Measurements from ENCODE around the gene OPCML. TPM values are rescaled to one million over a fixed set of nuclear protein-coding genes. Genes with fewer than 3 reads are reported as not detected.

OPCML gene
- total and polyA plus RNA-seq, 2 donors (not counting 1 experiment from before 2014, with no cell fraction given), result not detected

DNA sequence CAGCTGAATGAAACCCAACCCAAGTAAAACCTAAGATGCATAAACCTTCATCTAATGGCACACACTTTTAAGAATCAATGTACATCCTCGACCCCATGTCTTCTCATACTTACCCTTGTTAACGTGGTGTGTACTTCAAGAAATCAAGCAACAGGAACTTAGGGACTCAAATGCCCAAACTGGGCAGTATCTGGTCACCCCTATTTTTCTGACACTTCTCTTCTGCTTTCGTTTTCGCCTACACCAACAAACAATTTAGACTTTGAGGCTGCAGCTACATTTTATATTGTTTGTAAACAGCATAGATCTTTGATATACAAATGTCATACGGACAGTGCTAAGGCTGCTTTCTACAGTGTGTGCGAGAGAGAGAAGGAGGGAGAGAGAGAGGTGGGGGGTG, 1117.8 kb downstream of the OPCML start:
- H3K27me3 ChIP-seq (replicated peaks in 1 of 4; ENCODE audit: control extremely low read depth in 1 of 4, control insufficient read depth in 3 of 4, insufficient read depth in 4 of 4, low read length in 3 of 4), result no peaks in the 10 kb centered on the region
- H3K27ac Mint-ChIP-seq, result no peak overlapping the region
- intact Hi-C loops (cut with micrococcal nuclease), result no loop called here
- ATAC-seq (ENCODE audit: low read depth), result no peak
- no peaks in the 10 kb centered on the region for H3K4me1 Mint-ChIP-seq
- H3K36me3 ChIP-seq (replicated peaks in 1 of 2; ENCODE audit: control extremely low read depth in 1 of 2, control insufficient read depth in 1 of 2, extremely low read depth in 1 of 2, insufficient read depth in 2 of 2, low read length in 1 of 2), result no peaks in the 10 kb centered on the region
- no peaks in the 10 kb centered on the region for H3K27me3 Mint-ChIP-seq
- ChIA-PET POLR2A (no interaction called here), CTCF (no interaction called here)
- no peak overlapping the region for H3K4me3 ChIP-seq (ENCODE audit: control extremely low read depth in 1 of 5, extremely low read depth in 1 of 5, insufficient read depth in 1 of 5, low read depth in 2 of 5, low read length in 4 of 5)
- no peak for DNase-seq
- WGBS (ENCODE audit: insufficient coverage), result 78% methylated on average over 4 of the region's 6 CpGs
- H3K9me3 Mint-ChIP-seq (ENCODE audit: insufficient read depth), result peaks cover 9% of the 10 kb centered on the region
- H3K9me3 ChIP-seq (ENCODE audit: control extremely low read depth in 1 of 3, control insufficient read depth in 2 of 3, insufficient read depth in 1 of 3, low read length in 2 of 3), result peaks cover 0 to 3% (median 0%) of the 10 kb centered on the region in 3 donors
- no peak overlapping the region for H3K4me3 Mint-ChIP-seq
- H3K79me2 ChIP-seq (ENCODE audit: control insufficient read depth, insufficient read depth, low read length), result no peaks in the 10 kb centered on the region
- H3K4me2 ChIP-seq (replicated peaks; ENCODE audit: low read depth, low read length, poor library complexity, severe bottlenecking), result no peak overlapping the region
- H2AFZ ChIP-seq (ENCODE audit: insufficient read depth, low read depth, low read length, poor library complexity, severe bottlenecking), result no peak overlapping the region
- no peak overlapping the region for H3K9ac ChIP-seq (ENCODE audit: low read length)
- H4K20me1 ChIP-seq (ENCODE audit: control insufficient read depth, insufficient read depth, low read length, poor library complexity, severe bottlenecking), result no peaks in the 10 kb centered on the region
- no peak overlapping the region for H3K27ac ChIP-seq (ENCODE audit: low read length in 2 of 2)
- TF ChIP-seq, protein P1, sequence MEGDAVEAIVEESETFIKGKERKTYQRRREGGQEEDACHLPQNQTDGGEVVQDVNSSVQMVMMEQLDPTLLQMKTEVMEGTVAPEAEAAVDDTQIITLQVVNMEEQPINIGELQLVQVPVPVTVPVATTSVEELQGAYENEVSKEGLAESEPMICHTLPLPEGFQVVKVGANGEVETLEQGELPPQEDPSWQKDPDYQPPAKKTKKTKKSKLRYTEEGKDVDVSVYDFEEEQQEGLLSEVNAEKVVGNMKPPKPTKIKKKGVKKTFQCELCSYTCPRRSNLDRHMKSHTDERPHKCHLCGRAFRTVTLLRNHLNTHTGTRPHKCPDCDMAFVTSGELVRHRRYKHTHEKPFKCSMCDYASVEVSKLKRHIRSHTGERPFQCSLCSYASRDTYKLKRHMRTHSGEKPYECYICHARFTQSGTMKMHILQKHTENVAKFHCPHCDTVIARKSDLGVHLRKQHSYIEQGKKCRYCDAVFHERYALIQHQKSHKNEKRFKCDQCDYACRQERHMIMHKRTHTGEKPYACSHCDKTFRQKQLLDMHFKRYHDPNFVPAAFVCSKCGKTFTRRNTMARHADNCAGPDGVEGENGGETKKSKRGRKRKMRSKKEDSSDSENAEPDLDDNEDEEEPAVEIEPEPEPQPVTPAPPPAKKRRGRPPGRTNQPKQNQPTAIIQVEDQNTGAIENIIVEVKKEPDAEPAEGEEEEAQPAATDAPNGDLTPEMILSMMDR (IDR thresholded peaks at IDR 0.05), result no peak
- no peak for TF ChIP-seq EZH2 (IDR thresholded peaks at IDR 0.05; ENCODE audit: borderline replicate concordance, insufficient read depth, low read depth, low read length, poor library complexity, severe bottlenecking)
- H3K4me1 ChIP-seq (ENCODE audit: control insufficient read depth in 2 of 2, insufficient read depth in 2 of 2, low read length in 2 of 2), result no peaks in the 10 kb centered on the region

DNA sequence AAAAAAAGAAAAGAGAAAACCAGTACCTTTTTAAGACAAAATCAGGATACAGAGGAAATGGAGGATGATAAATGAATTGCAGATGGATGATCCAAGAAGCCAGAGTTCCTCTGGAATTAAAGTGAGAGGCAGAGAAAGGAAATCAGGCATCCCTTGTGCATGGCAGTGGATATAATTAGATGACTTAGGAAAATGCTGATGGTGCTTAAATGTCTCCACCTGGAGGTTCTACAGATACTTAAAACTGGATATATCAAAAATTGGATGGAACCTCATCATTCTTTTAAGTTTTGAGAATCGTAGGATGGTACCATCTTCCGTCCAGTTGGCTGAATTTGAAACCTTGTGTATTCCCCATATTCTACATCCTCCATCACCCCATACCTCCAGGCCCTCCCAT, 1121.9 kb downstream of the OPCML start:
- Histone ChIP-seq H3K27me3 (replicated peaks in 1 of 4; ENCODE audit: control extremely low read depth in 1 of 4, control insufficient read depth in 3 of 4, insufficient read depth in 4 of 4, low read length in 3 of 4) (no peaks in the 10 kb centered on the region), H3K4me1 (ENCODE audit: control insufficient read depth in 2 of 2, insufficient read depth in 2 of 2, low read length in 2 of 2) (no peaks in the 10 kb centered on the region), H2AFZ (ENCODE audit: insufficient read depth, low read depth, low read length, poor library complexity, severe bottlenecking) (no peak overlapping the region), H3K9ac (ENCODE audit: low read length) (no peak overlapping the region), H4K20me1 (ENCODE audit: control insufficient read depth, insufficient read depth, low read length, poor library complexity, severe bottlenecking) (no peaks in the 10 kb centered on the region), H3K4me2 (replicated peaks; ENCODE audit: low read depth, low read length, poor library complexity, severe bottlenecking) (no peak overlapping the region), H3K36me3 (replicated peaks in 1 of 2; ENCODE audit: control extremely low read depth in 1 of 2, control insufficient read depth in 1 of 2, extremely low read depth in 1 of 2, insufficient read depth in 2 of 2, low read length in 1 of 2) (no peaks in the 10 kb centered on the region), H3K27ac (ENCODE audit: low read length in 2 of 2) (no peak overlapping the region), H3K79me2 (ENCODE audit: control insufficient read depth, insufficient read depth, low read length) (no peaks in the 10 kb centered on the region), H3K9me3 (ENCODE audit: control extremely low read depth in 1 of 3, control insufficient read depth in 2 of 3, insufficient read depth in 1 of 3, low read length in 2 of 3) (no peaks in the 10 kb centered on the region), H3K4me3 (ENCODE audit: control extremely low read depth in 1 of 5, extremely low read depth in 1 of 5, insufficient read depth in 1 of 5, low read depth in 2 of 5, low read length in 4 of 5) (no peak overlapping the region)
- H3K4me1 Mint-ChIP-seq, result no peaks in the 10 kb centered on the region
- intact Hi-C loops (cut with micrococcal nuclease), result no loop called here
- peaks cover under 1% of the 10 kb centered on the region for H3K9me3 Mint-ChIP-seq (ENCODE audit: insufficient read depth)
- ATAC-seq (ENCODE audit: low read depth) (no peak), DNase-seq (no peak)
- TF ChIP-seq, protein P1 (IDR thresholded peaks at IDR 0.05), result no peak
- CTCF ChIA-PET, result no interaction called here
- POLR2A ChIA-PET, result no interaction called here
- no peaks in the 10 kb centered on the region for H3K27me3 Mint-ChIP-seq
- no peak overlapping the region for H3K4me3 Mint-ChIP-seq
- WGBS (ENCODE audit: insufficient coverage), result 79% methylated on average over 2 of the region's 2 CpGs
- H3K27ac Mint-ChIP-seq, result no peak overlapping the region
